ENCODE data around the gene TUBGCP6.

The TUBGCP6 gene

GRCh38 chr22:50226063-50226874 is 18.6 kb downstream of the TUBGCP6 start:
- DNase-seq = no peak

GRCh38 chr22:50225200-50225969 is 19.4 kb downstream of the TUBGCP6 start:
- no peak for DNase-seq

- no peak for DNase-seq
These were observed 20.8 kb downstream of the TUBGCP6 start for GRCh38 chr22:50224071-50224470.

- DNase-seq = no peak
These were observed 22.3 kb downstream of the TUBGCP6 start for GRCh38 chr22:50222508-50222907.

GRCh38 chr22:50221410-50222300 is 23.2 kb downstream of the TUBGCP6 start:
- no peak for DNase-seq

- no peak for DNase-seq
These were observed 24.0 kb downstream of the TUBGCP6 start for GRCh38 chr22:50220603-50221409.

- DNase-seq = no peak
These were observed 24.8 kb downstream of the TUBGCP6 start for GRCh38 chr22:50219800-50220602.

- peak; percentile 40 for DNase-seq
These were observed 25.7 kb downstream of the TUBGCP6 start for GRCh38 chr22:50218996-50219727.

GRCh38 chr22:50218153-50218995 is 26.4 kb downstream of the TUBGCP6 start:
- DNase-seq = no peak

GRCh38 chr22:50217543-50218152 is 27.2 kb downstream of the TUBGCP6 start:
- DNase-seq = no peak

- no peak for DNase-seq
These were observed 27.9 kb downstream of the TUBGCP6 start for GRCh38 chr22:50216684-50217520.

- no peak for DNase-seq
These were observed 28.7 kb downstream of the TUBGCP6 start for GRCh38 chr22:50216055-50216683.

GRCh38 chr22:50215297-50216054 is 29.3 kb downstream of the TUBGCP6 start:
- DNase-seq = no peak

- DNase-seq = no peak
These were observed 31.6 kb downstream of the TUBGCP6 start for GRCh38 chr22:50213263-50213662.

GRCh38 chr22:50211147-50211546 is 33.7 kb downstream of the TUBGCP6 start:
- DNase-seq = no peak

- no peak for DNase-seq
These were observed 34.3 kb downstream of the TUBGCP6 start for GRCh38 chr22:50210378-50211139.

All from CD4-positive, alpha-beta T cell treated with Interferon gamma for 1 hour (primary cell).